ENCODE data around the gene NANOS3.

Gene NANOS3

DNA sequence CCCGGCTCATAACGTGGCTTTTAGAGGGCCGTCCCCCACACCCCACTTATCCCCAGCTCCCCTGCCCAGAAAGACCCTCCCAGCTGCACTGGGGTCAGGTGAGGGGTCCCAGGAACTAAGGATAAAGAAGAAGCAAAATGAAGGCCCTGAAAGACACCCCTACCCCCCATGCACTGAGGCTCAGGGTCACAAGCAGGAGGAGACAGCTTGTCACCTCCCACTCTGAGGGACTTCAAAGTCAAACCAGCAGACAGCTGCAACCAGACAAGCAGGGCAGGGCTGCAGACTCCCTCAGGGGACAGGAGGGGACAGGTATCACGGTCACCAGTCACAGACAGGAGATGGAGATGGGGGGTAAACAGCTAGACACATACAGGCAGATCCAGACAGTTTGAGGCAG is 6.1 kb upstream of the NANOS3 start:
- POLR2A ChIA-PET: no interaction called here

DNA sequence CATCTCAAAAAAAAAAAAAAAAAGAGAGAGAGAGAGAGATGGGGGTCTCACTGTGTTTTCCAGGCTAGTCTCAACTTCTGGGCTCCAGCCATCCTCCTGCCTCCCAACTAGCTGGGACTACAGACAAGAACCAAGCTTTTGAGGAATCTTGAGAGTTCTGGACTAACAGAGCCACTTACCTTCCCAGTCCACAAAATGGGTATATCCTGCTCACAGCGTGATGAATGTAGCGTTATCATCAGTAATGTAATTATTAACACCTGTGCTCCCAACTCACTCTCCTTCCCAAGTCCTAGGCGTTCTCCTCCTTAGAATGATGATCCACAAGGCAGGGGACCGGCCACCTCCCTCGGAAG is 4.6 kb upstream of the NANOS3 start:
- ChIA-PET POLR2A (no interaction called here), CTCF (no interaction called here)
- no peak for DNase-seq (ENCODE audit: extremely low spot score)
- TF ChIP-seq ARNT (IDR thresholded peaks at IDR 0.05) (no peak), LEF1 (IDR thresholded peaks at IDR 0.05; ENCODE audit: borderline replicate concordance) (no peak), NFRKB (IDR thresholded peaks at IDR 0.05) (no peak), ELF4 (IDR thresholded peaks at IDR 0.05) (no peak), SP1 (IDR thresholded peaks at IDR 0.05) (no peak), CTBP1 (IDR thresholded peaks at IDR 0.05; ENCODE audit: borderline replicate concordance) (no peak), ZNF384 (IDR thresholded peaks at IDR 0.05) (no peak)

More for the DNA sequence above, 6.1 kb upstream of the NANOS3 start:
- CTCF ChIA-PET: interaction anchor here (0.7 to 1.5 kb wide), 2 partner anchors 10 to 839 kb away, joined by 3 to 4 read pairs; no protein-coding TSS in a partner anchor
- TF ChIP-seq SP1 (IDR thresholded peaks at IDR 0.05) (no peak), TARDBP (IDR thresholded peaks at IDR 0.05) (no peak), ZNF384 (IDR thresholded peaks at IDR 0.05) (no peak)
- DNase-seq (ENCODE audit: extremely low spot score): no peak

DNA sequence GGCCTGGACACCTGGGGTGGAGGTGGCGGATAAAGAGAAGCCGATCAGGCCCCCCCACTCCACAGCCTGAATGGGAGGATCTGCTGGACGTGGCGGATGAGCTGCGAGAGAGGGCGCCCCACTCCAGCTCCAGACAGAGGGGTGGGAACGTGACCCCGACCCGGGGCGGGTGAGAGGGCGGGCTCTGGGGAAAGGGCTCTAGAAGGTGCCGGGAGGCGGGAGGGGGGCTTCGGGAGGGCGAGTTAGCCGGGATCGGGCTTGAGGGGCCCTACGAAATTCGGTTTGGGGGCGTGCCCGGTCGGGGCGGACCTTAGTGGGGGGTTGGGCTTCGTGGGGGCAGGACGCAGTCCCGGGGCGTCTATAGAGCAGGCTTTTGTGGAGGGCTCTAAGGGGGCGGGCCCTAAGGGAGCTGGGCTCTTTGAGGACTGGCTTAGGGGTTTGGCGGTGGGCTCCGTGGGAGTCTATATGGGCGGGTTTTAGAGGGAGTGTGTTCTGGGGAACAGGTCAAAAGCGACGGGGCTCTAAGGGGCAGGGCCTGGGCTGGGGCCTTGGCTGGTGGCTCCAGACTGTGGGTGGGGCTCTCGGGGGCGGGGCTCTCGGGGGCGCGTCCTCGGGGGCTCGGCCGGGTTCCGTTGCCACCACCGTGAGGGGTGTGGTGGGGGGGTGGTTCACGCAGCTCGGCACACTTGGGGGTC is 4.1 kb upstream of the NANOS3 start:
- ChIA-PET CTCF (no interaction called here), POLR2A (interaction anchor here (1.0 kb wide), 1 partner anchor 98 kb away, joined by 3 read pairs; no protein-coding TSS in a partner anchor)
- DNase-seq (ENCODE audit: extremely low spot score): no peak

DNA sequence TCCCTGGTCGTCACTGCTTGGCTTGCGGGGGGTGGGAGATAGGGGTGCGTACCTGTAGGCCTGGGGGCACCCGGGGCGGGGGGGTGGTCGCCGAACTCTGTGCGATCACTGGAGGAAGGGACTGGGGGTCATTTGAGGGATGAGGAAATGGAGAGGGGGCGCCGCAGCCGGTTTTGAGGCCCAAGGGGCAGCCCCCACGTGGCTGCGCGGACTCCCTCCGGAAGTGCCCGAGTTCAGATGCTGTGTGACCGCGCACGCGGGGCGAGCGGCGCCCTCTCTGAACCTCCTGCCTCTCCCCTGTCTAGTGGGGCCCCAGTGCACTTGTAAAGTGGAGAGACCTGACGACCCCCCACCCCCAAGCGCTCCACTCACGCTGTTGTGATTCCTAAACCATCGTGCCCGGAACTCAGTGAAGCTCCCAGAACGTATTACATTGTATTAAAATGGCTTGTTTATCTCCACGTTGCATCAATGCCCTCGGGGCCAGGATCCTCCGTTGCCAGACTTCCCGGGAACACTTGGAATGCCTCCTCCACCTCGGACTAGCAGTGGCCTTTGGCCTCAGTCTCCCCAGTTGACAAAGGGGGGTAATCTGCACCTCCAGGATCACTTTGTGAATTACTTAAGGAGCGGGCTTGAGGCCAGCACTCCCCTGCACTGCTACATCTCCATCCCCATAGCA is 3.0 kb upstream of the NANOS3 start:
- CTCF ChIA-PET: no interaction called here
- TF ChIP-seq ARNT (IDR thresholded peaks at IDR 0.05) (no peak), BHLHE40 (IDR thresholded peaks at IDR 0.05; ENCODE audit: borderline replicate concordance) (no peak), SUZ12 (IDR thresholded peaks at IDR 0.05) (no peak), ELF4 (IDR thresholded peaks at IDR 0.05) (no peak), CTBP1 (IDR thresholded peaks at IDR 0.05; ENCODE audit: borderline replicate concordance) (no peak), TARDBP (IDR thresholded peaks at IDR 0.05) (no peak), L3MBTL2 (conservative IDR thresholded peaks at IDR 0.05) (no peak), SP1 (IDR thresholded peaks at IDR 0.05) (no peak), LEF1 (IDR thresholded peaks at IDR 0.05; ENCODE audit: borderline replicate concordance) (no peak), FOXA1 (IDR thresholded peaks at IDR 0.05) (no peak)
- TF ChIP-seq, protein P1, sequence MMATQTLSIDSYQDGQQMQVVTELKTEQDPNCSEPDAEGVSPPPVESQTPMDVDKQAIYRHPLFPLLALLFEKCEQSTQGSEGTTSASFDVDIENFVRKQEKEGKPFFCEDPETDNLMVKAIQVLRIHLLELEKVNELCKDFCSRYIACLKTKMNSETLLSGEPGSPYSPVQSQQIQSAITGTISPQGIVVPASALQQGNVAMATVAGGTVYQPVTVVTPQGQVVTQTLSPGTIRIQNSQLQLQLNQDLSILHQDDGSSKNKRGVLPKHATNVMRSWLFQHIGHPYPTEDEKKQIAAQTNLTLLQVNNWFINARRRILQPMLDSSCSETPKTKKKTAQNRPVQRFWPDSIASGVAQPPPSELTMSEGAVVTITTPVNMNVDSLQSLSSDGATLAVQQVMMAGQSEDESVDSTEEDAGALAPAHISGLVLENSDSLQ (IDR thresholded peaks at IDR 0.05): no peak
- DNase-seq (ENCODE audit: extremely low spot score): no peak
- POLR2A ChIA-PET: interaction anchor here (1.0 kb wide), 1 partner anchor 99 kb away, joined by 3 read pairs; no protein-coding TSS in a partner anchor

More for the DNA sequence above, 4.1 kb upstream of the NANOS3 start:
- TF ChIP-seq SUZ12 (IDR thresholded peaks at IDR 0.05) (no peak), FOXA1 (IDR thresholded peaks at IDR 0.05) (no peak), NFRKB (IDR thresholded peaks at IDR 0.05) (no peak), ARNT (IDR thresholded peaks at IDR 0.05) (no peak)

DNA sequence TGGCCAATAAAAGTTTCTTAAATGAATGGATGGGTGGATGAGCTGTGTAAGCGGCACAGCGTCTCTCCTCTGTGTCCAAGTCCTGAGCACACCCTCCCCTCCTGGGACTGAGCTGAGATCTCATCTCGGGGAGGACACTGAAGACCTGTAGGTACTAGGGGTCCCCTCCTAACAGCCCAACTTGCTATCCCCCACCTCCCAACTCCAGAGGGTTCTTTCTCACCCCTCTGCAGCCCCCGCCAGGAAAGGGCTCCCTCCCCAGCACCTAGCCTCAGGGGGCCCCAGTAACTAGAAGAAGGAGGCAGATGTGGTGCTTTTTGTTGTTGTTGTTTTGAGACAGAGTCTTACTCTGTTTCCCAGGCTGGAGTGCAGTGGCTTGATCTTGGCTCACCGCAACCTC is 1.1 kb upstream of the NANOS3 start:
- POLR2A ChIA-PET: no interaction called here
- CTCF ChIA-PET: interaction anchor here (0.7 to 1.1 kb wide), 3 partner anchors 14 to 261 kb away, joined by 3 read pairs; partner anchors contain the start of genes ASF1B, BRME1 and CC2D1A
- TF ChIP-seq SP1 (IDR thresholded peaks at IDR 0.05) (no peak), CTBP1 (IDR thresholded peaks at IDR 0.05; ENCODE audit: borderline replicate concordance) (no peak), SUZ12 (IDR thresholded peaks at IDR 0.05) (no peak), ELF4 (IDR thresholded peaks at IDR 0.05) (no peak), TARDBP (IDR thresholded peaks at IDR 0.05) (no peak), L3MBTL2 (conservative IDR thresholded peaks at IDR 0.05) (no peak), ARNT (IDR thresholded peaks at IDR 0.05) (no peak), FOXK2 (IDR thresholded peaks at IDR 0.05) (no peak), ZNF384 (IDR thresholded peaks at IDR 0.05) (no peak), FOXA1 (IDR thresholded peaks at IDR 0.05) (no peak), HDGF (IDR thresholded peaks at IDR 0.05; ENCODE audit: borderline replicate concordance) (no peak), LEF1 (IDR thresholded peaks at IDR 0.05; ENCODE audit: borderline replicate concordance) (no peak), NFRKB (IDR thresholded peaks at IDR 0.05) (no peak), BHLHE40 (IDR thresholded peaks at IDR 0.05; ENCODE audit: borderline replicate concordance) (no peak), FOXM1 (IDR thresholded peaks at IDR 0.05; ENCODE audit: borderline replicate concordance) (no peak)
- TF ChIP-seq, protein P1 (IDR thresholded peaks at IDR 0.05): no peak
- no peak for DNase-seq (ENCODE audit: extremely low spot score)

DNA sequence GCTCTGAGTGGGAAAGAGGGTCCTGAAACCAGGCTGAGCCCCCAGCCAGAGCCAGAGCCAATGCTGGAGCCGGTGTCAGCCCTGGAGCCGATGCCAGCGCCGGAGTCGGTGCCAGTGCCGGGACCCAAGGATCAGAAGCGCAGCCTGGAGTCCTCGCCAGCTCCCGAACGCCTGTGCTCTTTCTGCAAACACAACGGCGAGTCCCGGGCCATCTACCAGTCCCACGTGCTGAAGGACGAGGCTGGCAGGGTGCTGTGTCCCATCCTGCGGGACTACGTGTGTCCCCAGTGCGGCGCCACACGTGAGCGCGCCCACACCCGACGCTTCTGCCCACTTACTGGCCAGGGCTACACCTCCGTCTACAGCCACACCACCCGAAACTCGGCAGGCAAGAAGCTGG is 369 bp downstream of the NANOS3 start:
- ChIA-PET POLR2A (interaction anchor here (1.0 kb wide), 1 partner anchor 618 kb away, joined by 3 read pairs; no protein-coding TSS in a partner anchor), CTCF (no interaction called here)
- TF ChIP-seq L3MBTL2 (conservative IDR thresholded peaks at IDR 0.05) (no peak), FOXA1 (IDR thresholded peaks at IDR 0.05) (no peak), SUZ12 (IDR thresholded peaks at IDR 0.05) (no peak), CTBP1 (IDR thresholded peaks at IDR 0.05; ENCODE audit: borderline replicate concordance) (no peak), ZNF384 (IDR thresholded peaks at IDR 0.05) (no peak), LEF1 (IDR thresholded peaks at IDR 0.05; ENCODE audit: borderline replicate concordance) (no peak), BHLHE40 (IDR thresholded peaks at IDR 0.05; ENCODE audit: borderline replicate concordance) (no peak), NFRKB (IDR thresholded peaks at IDR 0.05) (no peak), FOXK2 (IDR thresholded peaks at IDR 0.05) (no peak), TARDBP (IDR thresholded peaks at IDR 0.05) (no peak), HDGF (IDR thresholded peaks at IDR 0.05; ENCODE audit: borderline replicate concordance) (no peak), SP1 (IDR thresholded peaks at IDR 0.05) (no peak), ELF4 (IDR thresholded peaks at IDR 0.05) (no peak)
- TF ChIP-seq, protein P1 (IDR thresholded peaks at IDR 0.05): no peak
- no peak for DNase-seq (ENCODE audit: extremely low spot score)

All from HEK293T (cell line).